PC-9 (cell line): ENCODE measurements around the gene MFAP1. TPM values are rescaled to one million over a fixed set of nuclear protein-coding genes. Genes with fewer than 3 reads are reported as not detected.

Source experiments
- BruUV-seq: library from RNA; stranded (reverse); fragments of 400-500 nt; replicated peaks from 2 replicates; lab custom pipeline; 2021; lab: Mats Ljungman, UMichigan
- CTCF ChIA-PET: fragments of 300-600 bp; sonication (Branson Sonifier 250); formaldehyde crosslinking; loops from one replicate; lab custom pipeline; 2022; ENCODE audit warnings: antibody characterized with exemption; lab: Charles Lee
- POLR2A ChIA-PET: fragments of 300-600 bp; sonication (Branson Sonifier 250); formaldehyde crosslinking; loops from one replicate; lab custom pipeline; 2022; ENCODE audit warnings: antibody characterized with exemption; ENCODE audit not compliant: unreplicated experiment; lab: Charles Lee
- DNase-seq, 2 experiments: peaks; one replicate each; pipeline versions ENCODE4 v3.0.0 to v3.0.0-alpha.2; 2015 to 2022; ENCODE audit warnings: mixed read lengths in 1 of 2
- H2AFZ ChIP-seq: fragments of 200-600 bp; sonication (generic); 2 replicates; pipeline ENCODE4 v1.8.1; 2017; ENCODE audit warnings: antibody characterized with exemption
- H3F3A ChIP-seq: fragments of 200-600 bp; sonication (generic); 2 replicates; pipeline ENCODE4 v1.8.1; 2017; ENCODE audit warnings: antibody characterized with exemption, mild to moderate bottlenecking, low read depth; ENCODE audit not compliant: insufficient read depth
- H3K27ac ChIP-seq: fragments of 200-600 bp; sonication (generic); 2 replicates; pipeline ENCODE4 v1.6.1; 2016; ENCODE audit warnings: mixed run types
- H3K27me3 ChIP-seq: fragments of 200-600 bp; sonication (generic); 2 replicates; pipeline ENCODE4 v1.6.1; 2016; ENCODE audit warnings: low read depth, mixed run types; ENCODE audit not compliant: insufficient read depth
- H3K36me3 ChIP-seq: fragments of 200-600 bp; sonication (generic); 2 replicates; pipeline ENCODE4 v1.6.1; 2016; ENCODE audit warnings: low read depth, mixed run types
- H3K4me1 ChIP-seq: fragments of 200-600 bp; sonication (generic); replicated peaks from 2 replicates; pipeline ENCODE4 v1.6.1; 2016; ENCODE audit warnings: mixed run types; ENCODE audit not compliant: insufficient read depth
- H3K4me2 ChIP-seq: fragments of 200-600 bp; sonication (generic); 2 replicates; pipeline ENCODE4 v1.6.1; 2017; ENCODE audit warnings: mixed run types
- H3K4me3 ChIP-seq: fragments of 200-600 bp; sonication (generic); 2 replicates; pipeline ENCODE4 v1.6.1; 2016; ENCODE audit warnings: mixed run types
- H3K79me2 ChIP-seq: fragments of 200-600 bp; sonication (generic); 2 replicates; pipeline ENCODE4 v1.6.1; 2017; ENCODE audit warnings: low read depth, mixed run types
- H3K9me2 ChIP-seq: fragments of 200-600 bp; sonication (generic); 2 replicates; pipeline ENCODE4 v1.8.1; 2017; ENCODE audit warnings: mild to moderate bottlenecking; ENCODE audit not compliant: insufficient read depth
- H3K9me3 ChIP-seq: fragments of 200-600 bp; sonication (generic); 2 replicates; pipeline ENCODE4 v1.8.1; 2016; ENCODE audit warnings: low read depth; ENCODE audit not compliant: insufficient read depth
- H4K20me1 ChIP-seq: fragments of 200-600 bp; sonication (generic); 2 replicates; pipeline ENCODE4 v1.8.1; 2017; ENCODE audit not compliant: insufficient read depth
- CTCF ChIP-seq: fragments of 200-600 bp; sonication (generic); conservative IDR thresholded peaks from 2 replicates; pipeline ENCODE4 v1.6.1; 2017; ENCODE audit warnings: mixed run types, antibody characterized with exemption, mild to moderate bottlenecking, moderate library complexity
- EZH2 ChIP-seq: fragments of 200-600 bp; sonication (generic); IDR thresholded peaks from 2 replicates; pipeline ENCODE4 v1.8.0; 2017; ENCODE audit warnings: antibody characterized with exemption, low read depth
- intact Hi-C: fragments of 100-400 bp; cut with micrococcal nuclease; formaldehyde crosslinking; loops from one replicate; pipeline ENCODE4 v1.10.0; 2022; ENCODE audit not compliant: unreplicated experiment
- microRNA-seq: library from miRNA; unstranded; fragments of <30 nt; microRNA quantifications from one replicate; pipeline ENCODE4 v1.2.0, GENCODE V29; 2021; ENCODE audit warnings: borderline number of aligned reads, borderline replicate concordance
- total RNA-seq: library from RNA; stranded (reverse); gene quantifications from 2 replicates; pipeline ENCODE4 v1.2.3, GENCODE V29; 2021

The MFAP1 gene
- total RNA-seq, 1 experiment from 2014 or later = 26.3 TPM

DNA sequence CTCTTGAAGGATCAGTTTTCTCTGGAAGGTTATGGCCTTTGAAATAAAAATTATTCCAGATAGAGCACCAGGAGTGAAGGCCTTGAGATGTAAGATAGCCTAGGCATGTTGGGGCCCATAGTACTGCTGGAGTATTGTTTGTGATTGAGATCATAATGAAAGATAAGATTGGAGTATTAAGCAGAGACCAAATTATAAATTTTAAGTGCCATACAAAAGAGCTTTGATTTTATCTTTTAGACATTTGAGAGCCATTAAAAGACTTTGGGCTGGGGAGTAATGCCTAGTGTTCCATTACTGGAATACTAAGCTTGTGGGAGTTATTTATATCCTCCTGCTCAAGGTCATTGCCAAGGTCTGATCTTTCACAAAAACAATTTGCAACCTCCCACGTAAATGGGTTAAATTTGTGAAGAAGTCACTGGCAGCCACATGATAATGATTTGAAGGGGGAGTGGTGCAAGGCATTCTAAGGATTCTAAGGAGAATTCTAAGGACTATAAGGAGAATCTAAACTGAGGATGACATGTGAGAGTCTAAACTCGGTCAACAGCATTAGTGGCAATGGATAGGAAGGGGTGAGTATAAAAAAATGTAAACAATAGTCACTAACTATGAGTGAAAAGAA is 60.6 kb downstream of the MFAP1 start:
- Histone ChIP-seq H3K9me2 (no peaks in the 10 kb centered on the region), H3K4me3 (no peak overlapping the region), H3K79me2 (no peaks in the 10 kb centered on the region), H3K4me1 (no peaks in the 10 kb centered on the region), H3K27me3 (no peaks in the 10 kb centered on the region), H3K4me2 (no peak overlapping the region), H3F3A (peaks cover 7% of the 10 kb centered on the region; the same call in 1 of the 2 replicates), H2AFZ (no peak overlapping the region), H3K36me3 (peaks cover 17% of the 10 kb centered on the region), H3K27ac (no peak overlapping the region), H3K9me3 (no peaks in the 10 kb centered on the region), H4K20me1 (no peaks in the 10 kb centered on the region)
- ChIA-PET POLR2A (no interaction called here), CTCF (no interaction called here)
- BruUV-seq = no TSS peak
- intact Hi-C loops = no loop called here
- TF ChIP-seq CTCF (no peak), EZH2 (no peak)
- DNase-seq = no peak

- H3K79me2 ChIP-seq = no peaks in the 10 kb centered on the region
- no peak for TF ChIP-seq CTCF
- no peak for TF ChIP-seq EZH2
- no peak for DNase-seq
- no peak overlapping the region for H3K4me2 ChIP-seq
- no peak overlapping the region for H2AFZ ChIP-seq
- H3K27ac ChIP-seq = no peak overlapping the region
- peaks cover 13% of the 10 kb centered on the region for H3K36me3 ChIP-seq
- intact Hi-C loops = no loop called here
- H3K4me1 ChIP-seq = no peaks in the 10 kb centered on the region
- H4K20me1 ChIP-seq = no peaks in the 10 kb centered on the region
- no peaks in the 10 kb centered on the region for H3K9me3 ChIP-seq
- H3F3A ChIP-seq = no peaks in the 10 kb centered on the region; the same call in 1 of the 2 replicates
- H3K9me2 ChIP-seq = no peaks in the 10 kb centered on the region
- no TSS peak for BruUV-seq
- POLR2A ChIA-PET = no interaction called here
- CTCF ChIA-PET = no interaction called here
- H3K4me3 ChIP-seq = no peak overlapping the region
- no peaks in the 10 kb centered on the region for H3K27me3 ChIP-seq
Measured at GRCh38 chr15:43762824-43763223, 61.7 kb downstream of the MFAP1 start.

Small RNAs within 50 kb of the gene (microRNA-seq; reads per million reads assigned to microRNA genes)
- gene MIR1282 = not detected

Other genes starting within 250 kb of the MFAP1 start
- 50.9 and 62.4 TPM in 2 replicates for gene PPIP5K1, start 234.5 kb downstream of the MFAP1 start, total RNA-seq
- 1.6 TPM in 1 of 2 replicates, not detected in the other for gene CKMT1B, start 230.7 kb downstream of the MFAP1 start, total RNA-seq
- gene STRC, start 205.9 kb downstream of the MFAP1 start, total RNA-seq = 0.59 and 1.3 TPM in 2 replicates
- 5.8 and 8.0 TPM in 2 replicates for gene CATSPER2, start 175.8 kb downstream of the MFAP1 start, total RNA-seq
- 0.95 and 1.5 TPM in 2 replicates for gene CKMT1A, start 130.8 kb downstream of the MFAP1 start, total RNA-seq
- 435 and 445 TPM in 2 replicates for gene PDIA3, start 78.3 kb downstream of the MFAP1 start, total RNA-seq
- gene ELL3, start 47.7 kb downstream of the MFAP1 start, total RNA-seq = 6.1 and 7.0 TPM in 2 replicates
- 612 and 779 TPM in 2 replicates for gene SERF2, start 32.4 kb downstream of the MFAP1 start, total RNA-seq
- gene SERINC4, start 24.5 kb downstream of the MFAP1 start, total RNA-seq = 0.46 TPM in 1 of 2 replicates, not detected in the other
- 10.1 and 14.4 TPM in 2 replicates for gene HYPK, start 24.1 kb downstream of the MFAP1 start, total RNA-seq
- 15.7 and 27.2 TPM in 2 replicates for gene WDR76, start 2.3 kb upstream of the MFAP1 start, total RNA-seq